Gastrocnemius medialis (tissue), 4 donors: ENCODE results near the gene TTL.

Experiments
- CTCF ChIP-seq, 5 experiments: fragments of 450-650 bp in 3 of 5; fragments of 200-600 bp in 2 of 5; sonication (generic) in 2 of 5; IDR thresholded peaks in 4 of 5; conservative IDR thresholded peaks in 1 of 5; 1 replicate in 4 of 5; 2 replicates in 1 of 5; pipeline ENCODE4 v1.5.1; 2016 to 2019; ENCODE audit warnings: antibody characterized with exemption in 5 of 5, mild to moderate bottlenecking in 3 of 5, moderate library complexity in 3 of 5
- POLR2A ChIP-seq, 2 donors: fragments of 450-650 bp; IDR thresholded peaks; one replicate each; pipeline ENCODE4 v1.6.1; 2017; ENCODE audit warnings: antibody characterized with exemption in 2 of 2, mild to moderate bottlenecking in 2 of 2, moderate library complexity in 2 of 2

- TF ChIP-seq CTCF (IDR thresholded peaks at IDR 0.05 in 4 of 5, conservative IDR thresholded peaks at IDR 0.05 in 1 of 5) (no peak), POLR2A (IDR thresholded peaks at IDR 0.05) (no peak)
Observed at GRCh38 chr2:112480530-112481049, 1.4 kb upstream of the TTL start.
